ENCODE data around the gene RITA1.
A peak's percentile ranks its signal among the peaks of the same experiment; 100 is the strongest.

The RITA1 gene

DNA sequence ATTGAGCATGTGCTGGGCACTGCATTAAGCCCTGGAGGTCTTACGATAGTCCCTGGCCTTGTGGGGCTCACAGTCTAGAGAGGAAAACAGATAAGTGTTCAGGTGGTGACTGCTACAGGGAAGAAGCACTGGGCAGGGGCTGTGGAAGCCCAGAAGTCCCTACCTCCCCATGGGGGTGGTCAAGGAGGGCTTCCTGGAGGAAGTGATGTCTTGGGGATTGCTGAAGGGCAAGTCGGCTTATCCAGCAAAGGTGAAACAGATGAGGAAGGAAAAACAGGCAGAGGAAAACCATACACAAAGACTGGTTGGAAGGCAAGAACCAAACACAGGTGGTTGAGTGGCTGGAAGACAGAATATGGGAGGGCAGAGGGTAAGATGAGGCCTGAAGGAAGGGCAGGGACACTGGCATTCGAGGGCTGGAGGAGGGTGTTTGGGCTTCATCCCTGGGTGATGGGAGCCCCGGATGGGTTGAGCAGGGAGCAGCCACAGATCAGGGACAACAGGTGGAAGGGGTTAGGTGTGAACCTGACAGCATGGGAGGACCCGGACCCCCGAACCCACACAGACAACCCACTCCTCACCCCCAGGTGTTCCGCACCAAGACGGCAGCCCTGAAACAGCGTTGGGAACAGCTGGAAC lies 33.2 kb upstream of the RITA1 start:
- no peak overlapping the region for H3K4me3 ChIP-seq (ENCODE audit: low read depth, low read length)
- H3K36me3 ChIP-seq (replicated peaks): no peaks in the 10 kb centered on the region
- in situ Hi-C loops (cut with HindIII; ENCODE audit: low pct_ligation_motif_present, low sequenced_read_pairs): loop anchor here (25.0 kb wide), 1 partner anchor 115 kb away; no protein-coding TSS in a partner anchor
- peaks cover 17% of the 10 kb centered on the region for H3K27me3 ChIP-seq (replicated peaks)
- H3K27ac ChIP-seq: no peak overlapping the region
- no peak for DNase-seq
- TF ChIP-seq, protein P1, sequence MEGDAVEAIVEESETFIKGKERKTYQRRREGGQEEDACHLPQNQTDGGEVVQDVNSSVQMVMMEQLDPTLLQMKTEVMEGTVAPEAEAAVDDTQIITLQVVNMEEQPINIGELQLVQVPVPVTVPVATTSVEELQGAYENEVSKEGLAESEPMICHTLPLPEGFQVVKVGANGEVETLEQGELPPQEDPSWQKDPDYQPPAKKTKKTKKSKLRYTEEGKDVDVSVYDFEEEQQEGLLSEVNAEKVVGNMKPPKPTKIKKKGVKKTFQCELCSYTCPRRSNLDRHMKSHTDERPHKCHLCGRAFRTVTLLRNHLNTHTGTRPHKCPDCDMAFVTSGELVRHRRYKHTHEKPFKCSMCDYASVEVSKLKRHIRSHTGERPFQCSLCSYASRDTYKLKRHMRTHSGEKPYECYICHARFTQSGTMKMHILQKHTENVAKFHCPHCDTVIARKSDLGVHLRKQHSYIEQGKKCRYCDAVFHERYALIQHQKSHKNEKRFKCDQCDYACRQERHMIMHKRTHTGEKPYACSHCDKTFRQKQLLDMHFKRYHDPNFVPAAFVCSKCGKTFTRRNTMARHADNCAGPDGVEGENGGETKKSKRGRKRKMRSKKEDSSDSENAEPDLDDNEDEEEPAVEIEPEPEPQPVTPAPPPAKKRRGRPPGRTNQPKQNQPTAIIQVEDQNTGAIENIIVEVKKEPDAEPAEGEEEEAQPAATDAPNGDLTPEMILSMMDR (IDR thresholded peaks at IDR 0.05; ENCODE audit: low read depth, low read length, missing control alignments): no peak

DNA sequence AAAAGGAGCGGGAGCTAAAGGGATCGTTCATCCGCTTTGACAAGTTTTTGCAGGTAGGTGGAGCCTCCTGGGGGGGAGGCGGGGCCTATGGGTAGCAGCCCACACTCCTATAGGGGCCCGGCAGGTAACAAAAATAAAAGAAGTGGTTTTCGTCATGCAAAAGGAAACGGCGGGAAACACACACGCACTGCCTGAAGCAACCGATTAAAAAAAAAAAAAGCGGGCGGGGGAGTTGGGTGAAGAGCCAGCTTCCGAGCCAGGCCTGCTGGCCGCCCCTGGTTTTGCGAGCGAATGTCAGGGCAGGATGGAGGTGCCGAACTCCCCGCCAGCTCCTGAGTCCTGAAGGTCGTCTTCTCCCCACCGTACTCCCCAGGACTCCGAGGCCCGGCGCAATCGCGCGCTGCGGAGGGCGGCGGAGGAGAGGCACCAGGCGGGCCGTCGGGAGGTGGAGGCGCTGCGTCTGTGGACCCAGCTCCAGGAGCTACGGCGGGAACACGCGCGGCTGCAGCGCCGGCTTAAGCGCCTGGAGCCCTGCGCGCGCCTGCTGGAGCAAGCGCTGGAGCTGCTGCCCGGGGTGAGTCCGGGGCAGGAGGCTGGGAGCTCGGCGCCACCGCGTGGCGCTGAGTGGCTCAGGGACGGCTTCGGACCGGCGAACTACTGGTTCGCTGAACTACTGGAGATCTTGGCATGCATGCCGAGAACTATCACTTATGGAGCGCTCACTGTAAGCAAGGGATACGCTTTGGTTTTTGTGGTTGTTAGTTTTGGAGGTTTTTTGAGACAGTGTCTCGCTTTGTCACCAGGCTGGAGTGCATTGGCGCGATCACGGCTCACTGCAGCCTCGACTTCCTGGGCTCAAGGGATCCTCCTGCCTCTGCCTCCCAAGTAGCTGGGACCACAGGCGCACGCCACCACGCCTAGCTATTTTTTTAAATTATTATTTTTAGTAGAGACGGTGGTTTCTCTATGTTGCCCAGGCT lies 32.4 kb upstream of the RITA1 start:
- in situ Hi-C loops (cut with HindIII; ENCODE audit: low pct_ligation_motif_present, low sequenced_read_pairs): loop anchor here (25.0 kb wide), 1 partner anchor 116 kb away; no protein-coding TSS in a partner anchor
- Histone ChIP-seq H3K4me3 (ENCODE audit: low read depth, low read length) (peak overlapping the region; percentile 39), H3K36me3 (replicated peaks) (peaks cover 5% of the 10 kb centered on the region), H3K27ac (no peak overlapping the region), H3K27me3 (replicated peaks) (peaks cover 17% of the 10 kb centered on the region)
- peak; percentile 45 for DNase-seq
- TF ChIP-seq, protein P1 (IDR thresholded peaks at IDR 0.05; ENCODE audit: low read depth, low read length, missing control alignments): peak; percentile 59

DNA sequence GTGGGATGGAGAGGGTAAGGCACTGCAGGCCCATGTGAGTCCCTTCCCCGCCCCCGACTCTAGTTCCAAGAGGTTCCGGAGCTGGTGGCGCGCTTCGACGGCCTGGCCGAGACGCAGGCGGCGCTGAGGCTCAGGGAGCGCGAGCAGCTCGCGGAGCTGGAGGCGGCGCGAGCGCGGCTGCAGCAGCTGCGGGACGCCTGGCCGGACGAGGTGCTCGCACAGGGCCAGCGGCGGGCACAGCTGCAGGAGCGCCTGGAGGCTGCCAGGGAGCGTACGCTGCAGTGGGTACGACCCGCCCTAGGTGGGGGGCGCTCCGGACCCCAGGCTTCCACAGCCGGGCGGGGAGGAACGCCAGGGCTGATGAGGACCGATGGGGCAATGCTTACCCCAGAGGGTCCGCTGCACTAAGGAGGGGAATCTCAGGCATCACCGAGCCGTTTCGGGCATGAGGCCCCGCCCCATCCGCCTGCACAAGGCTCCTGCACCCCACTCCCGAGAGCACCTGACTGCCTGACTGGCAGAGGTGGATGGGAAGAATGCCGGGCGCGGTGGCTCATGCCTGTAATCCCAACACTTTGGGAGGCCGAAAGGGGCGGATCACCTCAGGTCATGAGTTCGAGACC lies 31.1 kb upstream of the RITA1 start:
- Histone ChIP-seq H3K27me3 (replicated peaks) (peaks cover 17% of the 10 kb centered on the region), H3K4me3 (ENCODE audit: low read depth, low read length) (no peak overlapping the region), H3K27ac (no peak overlapping the region), H3K36me3 (replicated peaks) (peaks cover 17% of the 10 kb centered on the region)
- no peak for DNase-seq
- in situ Hi-C loops (cut with HindIII; ENCODE audit: low pct_ligation_motif_present, low sequenced_read_pairs): loop anchor here (25.0 kb wide), 1 partner anchor 117 kb away; no protein-coding TSS in a partner anchor
- TF ChIP-seq, protein P1 (IDR thresholded peaks at IDR 0.05; ENCODE audit: low read depth, low read length, missing control alignments): no peak

DNA sequence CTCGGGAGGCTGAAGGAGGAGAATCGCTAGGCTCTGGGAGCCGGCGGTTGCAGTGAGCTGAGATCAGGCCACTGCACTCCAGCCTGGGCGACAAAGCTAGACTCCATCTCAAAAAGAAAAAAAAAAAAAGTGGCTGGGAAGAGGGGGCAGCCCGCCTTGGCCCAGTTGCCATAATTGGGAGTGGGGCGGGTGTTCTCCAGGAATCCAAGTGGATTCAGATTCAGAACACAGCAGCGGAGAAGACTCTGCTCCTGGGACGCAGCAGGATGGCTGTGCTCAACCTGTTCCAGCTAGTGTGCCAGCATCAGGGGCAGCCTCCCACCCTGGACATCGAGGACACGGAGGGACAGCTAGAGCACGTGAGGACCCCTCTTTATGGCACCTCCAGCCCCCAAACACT lies 30.5 kb upstream of the RITA1 start:
- Histone ChIP-seq H3K4me3 (ENCODE audit: low read depth, low read length) (no peak overlapping the region), H3K36me3 (replicated peaks) (peaks cover 19% of the 10 kb centered on the region), H3K27ac (no peak overlapping the region), H3K27me3 (replicated peaks) (peaks cover 17% of the 10 kb centered on the region)
- in situ Hi-C loops (cut with HindIII; ENCODE audit: low pct_ligation_motif_present, low sequenced_read_pairs): loop anchor here (25.0 kb wide), 1 partner anchor 118 kb away; no protein-coding TSS in a partner anchor
- TF ChIP-seq, protein P1 (IDR thresholded peaks at IDR 0.05; ENCODE audit: low read depth, low read length, missing control alignments): no peak
- DNase-seq: no peak

DNA sequence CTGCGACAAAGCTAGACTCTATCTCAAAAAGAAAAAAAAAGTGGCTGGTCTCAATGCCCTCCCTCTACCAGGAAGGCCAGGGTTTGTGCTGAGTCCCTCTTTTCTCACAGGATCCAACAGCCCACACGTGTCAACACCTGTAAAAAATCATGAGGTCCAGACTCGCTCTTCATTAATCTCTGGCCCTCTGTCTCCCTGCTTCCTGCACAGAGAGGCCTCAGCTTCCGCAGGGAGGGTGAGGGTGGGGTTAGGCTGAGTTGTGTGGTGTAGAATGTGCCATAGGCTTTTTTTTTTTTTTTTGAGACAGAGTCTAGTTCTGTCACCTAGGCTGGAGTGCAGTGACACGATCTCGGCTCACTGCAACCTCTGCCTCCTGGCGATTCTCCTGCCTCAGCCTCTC lies 29.9 kb upstream of the RITA1 start:
- in situ Hi-C loops (cut with HindIII; ENCODE audit: low pct_ligation_motif_present, low sequenced_read_pairs): loop anchor here (25.0 kb wide), 1 partner anchor 118 kb away; no protein-coding TSS in a partner anchor
- H3K27me3 ChIP-seq (replicated peaks): peaks cover 17% of the 10 kb centered on the region
- TF ChIP-seq, protein P1 (IDR thresholded peaks at IDR 0.05; ENCODE audit: low read depth, low read length, missing control alignments): no peak
- H3K4me3 ChIP-seq (ENCODE audit: low read depth, low read length): no peak overlapping the region
- no peak for DNase-seq
- H3K36me3 ChIP-seq (replicated peaks): peaks cover 25% of the 10 kb centered on the region
- H3K27ac ChIP-seq: no peak overlapping the region

Measured in brain microvascular endothelial cell (primary cell).